ENCODE measurements around the gene ITGA6. TPM values are rescaled to one million over a fixed set of nuclear protein-coding genes. Genes with fewer than 3 reads are reported as not detected.

The ITGA6 gene
- total RNA-seq, 4 donors from 2014 or later: 22.5 to 40.6 (median 29.2) TPM

DNA sequence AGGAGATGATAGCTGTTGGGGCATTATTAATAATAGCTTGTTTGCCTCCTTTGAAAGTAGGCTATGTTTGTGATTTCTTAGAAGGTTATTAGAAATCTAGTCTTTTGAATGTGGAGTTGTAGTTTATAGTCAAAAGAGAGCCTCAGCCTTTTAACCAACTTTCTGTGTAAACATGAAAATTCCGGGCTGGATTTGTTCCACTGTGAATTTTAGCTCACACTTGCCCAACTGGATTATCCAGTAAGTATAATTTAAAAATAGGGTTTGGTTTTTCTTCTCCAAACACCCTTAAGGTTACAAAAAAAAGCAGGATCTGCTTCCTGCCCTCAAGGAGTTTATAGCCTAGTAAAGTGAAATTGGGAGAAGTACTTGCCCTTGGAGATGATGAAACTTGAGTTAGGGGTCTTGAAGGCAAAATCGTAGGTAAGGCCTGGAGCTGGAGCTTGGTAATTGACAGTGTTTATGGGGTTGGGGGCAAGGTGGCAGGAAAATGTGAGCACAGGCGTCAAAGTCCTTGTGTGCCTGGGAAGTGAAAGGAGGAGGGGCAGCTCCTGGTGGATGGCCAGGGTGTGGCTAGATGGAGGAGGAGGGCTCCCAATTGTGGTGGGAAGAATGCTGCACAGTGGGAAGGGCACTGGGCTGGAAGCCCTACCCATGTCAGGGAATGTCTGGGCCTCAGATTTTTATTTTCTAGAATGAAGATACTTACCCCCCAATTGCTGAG, 21.3 kb downstream of the ITGA6 start:
- in situ Hi-C loops (cut with MboI; ENCODE audit: low sequenced_read_pairs in 4 of 4): no loop called here
- no peak for ATAC-seq
- H3K4me1 ChIP-seq: peaks cover 0 to 17% of the 10 kb centered on the region in 2 donors

DNA sequence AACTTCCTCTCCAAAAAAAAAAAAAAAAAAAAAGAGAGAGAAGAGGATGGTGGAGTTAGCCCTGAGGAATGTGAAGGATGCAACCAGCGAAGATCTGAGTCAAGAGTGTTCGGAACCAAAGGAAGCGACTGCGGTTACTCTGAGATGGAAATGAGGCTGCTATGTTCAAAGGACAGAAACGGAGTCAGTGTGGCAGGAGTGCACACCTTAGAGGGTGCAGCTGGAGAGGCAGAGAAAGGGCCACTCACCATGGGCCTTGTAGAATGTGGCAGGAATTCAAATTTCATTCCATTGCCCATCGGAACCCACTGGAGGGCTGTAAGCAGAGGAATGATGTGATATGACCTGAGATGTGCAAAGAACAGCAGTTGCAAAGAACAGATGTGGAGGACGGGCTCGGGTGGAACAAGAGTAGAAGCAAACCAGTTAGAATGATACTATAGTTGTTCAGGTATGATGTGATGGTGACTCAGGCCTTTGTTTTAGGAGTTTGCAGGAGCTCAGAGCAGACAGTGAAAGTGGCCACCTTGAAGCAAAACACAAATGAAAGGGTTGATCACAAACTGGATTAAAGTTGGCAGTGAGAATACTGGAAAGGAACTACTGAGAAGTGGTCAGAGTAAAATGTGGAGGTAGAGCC, 22.6 kb downstream of the ITGA6 start:
- Histone ChIP-seq H3K4me3 (no peak overlapping the region), H3K4me1 (peaks cover 3 to 26% of the 10 kb centered on the region in 2 donors), H3K27me3 (no peaks in the 10 kb centered on the region), H3K36me3 (no peaks in the 10 kb centered on the region), H3K9me3 (no peaks in the 10 kb centered on the region), H3K27ac (no peak overlapping the region)
- TF ChIP-seq POLR2A (IDR thresholded peaks at IDR 0.05) (no peak), CTCF (IDR thresholded peaks at IDR 0.05 in 4 of 5, conservative IDR thresholded peaks at IDR 0.05 in 1 of 5) (no peak)
- intact Hi-C loops (cut with DNase I; ENCODE audit: low total_unique reads) (no loop called here), in situ Hi-C loops (cut with MboI; ENCODE audit: low sequenced_read_pairs in 4 of 4) (no loop called here)
- no peak for ATAC-seq
- DNase-seq: no peak

More for the DNA sequence above, 21.3 kb downstream of the ITGA6 start:
- intact Hi-C loops (cut with DNase I; ENCODE audit: low total_unique reads): no loop called here
- Histone ChIP-seq H3K4me3 (no peak overlapping the region), H3K9me3 (no peaks in the 10 kb centered on the region), H3K36me3 (no peaks in the 10 kb centered on the region), H3K27me3 (no peaks in the 10 kb centered on the region), H3K27ac (peak overlapping the region in 1 of 4 donors; percentile 3)
- TF ChIP-seq POLR2A (IDR thresholded peaks at IDR 0.05): no peak
- TF ChIP-seq CTCF (IDR thresholded peaks at IDR 0.05 in 4 of 5, conservative IDR thresholded peaks at IDR 0.05 in 1 of 5): no peak
- no peak for DNase-seq

DNA sequence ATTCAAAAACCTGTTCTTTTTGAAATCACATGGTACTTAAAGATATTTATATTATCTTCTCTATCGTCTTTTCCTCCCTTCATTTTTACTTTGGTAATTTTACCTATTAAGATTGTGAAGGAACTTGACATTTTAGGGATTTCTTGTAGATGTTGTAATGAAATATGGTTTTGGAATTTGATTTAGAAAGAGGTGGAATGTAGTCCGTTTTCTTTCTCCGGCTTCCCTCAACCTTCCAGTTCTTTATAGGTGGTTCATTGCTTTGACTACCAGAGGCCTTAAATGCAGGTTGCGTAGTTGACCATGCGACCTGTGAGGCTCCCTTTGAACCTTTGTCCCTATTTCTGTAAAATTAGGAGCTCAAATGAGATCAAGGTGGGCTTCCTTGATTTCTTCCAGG, 24.5 kb downstream of the ITGA6 start:
- in situ Hi-C loops (cut with MboI; ENCODE audit: low sequenced_read_pairs in 4 of 4) (no loop called here), intact Hi-C loops (cut with DNase I; ENCODE audit: low total_unique reads) (no loop called here)
- Histone ChIP-seq H3K27me3 (no peaks in the 10 kb centered on the region), H3K27ac (peak overlapping the region in 1 of 4 donors; percentile 18), H3K4me3 (no peak overlapping the region), H3K4me1 (peaks cover 8 to 33% of the 10 kb centered on the region in 2 donors), H3K9me3 (no peaks in the 10 kb centered on the region), H3K36me3 (no peaks in the 10 kb centered on the region)
- no peak for DNase-seq
- ATAC-seq: no peak
- TF ChIP-seq POLR2A (IDR thresholded peaks at IDR 0.05): no peak
- no peak for TF ChIP-seq CTCF (IDR thresholded peaks at IDR 0.05 in 4 of 5, conservative IDR thresholded peaks at IDR 0.05 in 1 of 5)

DNA sequence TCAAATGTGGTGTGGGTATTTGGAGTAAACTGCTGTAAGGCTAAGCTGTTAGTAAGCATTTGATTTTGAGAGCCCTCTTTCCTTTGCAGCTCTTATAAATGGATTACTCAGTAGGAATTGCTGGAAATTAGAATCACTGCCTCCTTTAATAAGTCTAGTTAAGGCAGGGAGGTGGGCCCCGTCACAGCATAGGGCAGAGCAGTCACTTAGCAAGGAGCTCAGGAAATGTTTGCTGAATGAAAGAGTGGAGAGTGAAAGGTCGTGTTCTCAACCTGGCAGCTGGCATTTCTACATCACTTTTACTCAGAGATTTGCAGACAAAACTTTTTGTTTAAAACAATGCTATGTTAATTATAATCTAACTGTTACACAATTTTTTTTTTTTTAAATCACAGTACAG, 25.5 kb downstream of the ITGA6 start:
- intact Hi-C loops (cut with DNase I; ENCODE audit: low total_unique reads): no loop called here
- no peak overlapping the region for H3K4me3 ChIP-seq
- H3K4me1 ChIP-seq: peaks cover 8 to 33% of the 10 kb centered on the region in 2 donors
- no peaks in the 10 kb centered on the region for H3K27me3 ChIP-seq
- TF ChIP-seq POLR2A (IDR thresholded peaks at IDR 0.05) (no peak), CTCF (IDR thresholded peaks at IDR 0.05 in 4 of 5, conservative IDR thresholded peaks at IDR 0.05 in 1 of 5) (no peak)
- ATAC-seq (no peak), DNase-seq (no peak)
- H3K9me3 ChIP-seq: no peaks in the 10 kb centered on the region
- no peaks in the 10 kb centered on the region for H3K36me3 ChIP-seq
- in situ Hi-C loops (cut with MboI; ENCODE audit: low sequenced_read_pairs in 4 of 4): no loop called here
- H3K27ac ChIP-seq: peak overlapping the region in 1 of 4 donors; percentile 13

Data from gastrocnemius medialis (tissue), 4 donors.